Endothelial cell of umbilical vein (primary cell): ENCODE data around the gene POLD3. TPM values are rescaled to one million over a fixed set of nuclear protein-coding genes. Genes with fewer than 3 reads are reported as not detected.
A peak's percentile ranks its signal among the peaks of the same experiment; 100 is the strongest.

Source experiments
- BruUV-seq: library from RNA; stranded (reverse); fragments of 400-500 nt; replicated peaks from 2 replicates; lab custom pipeline; 2021; lab: Mats Ljungman, UMichigan
- CTCF ChIA-PET: fragments of 300-600, 350-600 bp; sonication (Branson Sonifier 250); formaldehyde crosslinking; loops from one replicate; lab custom pipeline; 2021; ENCODE audit warnings: antibody characterized with exemption, inconsistent platforms; lab: Charles Lee
- POLR2A ChIA-PET: fragments of 300-600, 350-600 bp; sonication (Branson Sonifier 250); formaldehyde crosslinking; loops from one replicate; lab custom pipeline; 2021; ENCODE audit warnings: antibody characterized with exemption, inconsistent platforms; lab: Charles Lee
- DNase-seq: peaks from one replicate; pipeline ENCODE4 v3.0.0-alpha.2; 2011; ENCODE audit warnings: low read depth, low spot score
- FAIRE-seq: peaks from 2 replicates; lab custom pipeline; 2011; peaks lifted over from hg19 to GRCh38; lab: Jason Lieb, UNC
- H2AFZ ChIP-seq: 2 replicates; pipeline ENCODE4 v1.6.0; 2012; ENCODE audit warnings: low read depth, low read length, control low read depth, inconsistent platforms
- H3K27ac ChIP-seq: 2 replicates; pipeline ENCODE4 v1.5.1; 2011; ENCODE audit warnings: low read depth, mild to moderate bottlenecking, control low read depth, low read length, moderate library complexity; ENCODE audit not compliant: insufficient read depth
- H3K27me3 ChIP-seq, 2 experiments: 2 replicates each; pipeline versions ENCODE4 v1.6.0 to v1.6.1; 2011; ENCODE audit warnings: low read length in 2 of 2, mixed read lengths in 1 of 2; ENCODE audit not compliant: control insufficient read depth in 2 of 2, insufficient read depth in 2 of 2
- H3K36me3 ChIP-seq, 2 experiments: 2 replicates in 1 of 2; 3 replicates in 1 of 2; pipeline ENCODE4 v1.5.1; 2011; ENCODE audit warnings: low read length in 2 of 2, mild to moderate bottlenecking in 1 of 2, moderate library complexity in 1 of 2; ENCODE audit not compliant: control insufficient read depth in 2 of 2, insufficient read depth in 2 of 2; ENCODE audit errors: extremely low read depth in 1 of 2
- H3K4me1 ChIP-seq: 3 replicates; pipeline ENCODE4 v1.5.1; 2011; ENCODE audit warnings: mild to moderate bottlenecking, low read length; ENCODE audit not compliant: control insufficient read depth, insufficient read depth; ENCODE audit errors: extremely low read depth
- H3K4me2 ChIP-seq: 2 replicates; pipeline ENCODE4 v1.6.1; 2011; ENCODE audit warnings: low read length, control low read depth, mixed read lengths; ENCODE audit not compliant: insufficient read depth
- H3K4me3 ChIP-seq, 3 experiments: fragments of 200-600 bp in 1 of 3; sonication (generic), shearing (Covaris generic) in 1 of 3; replicated peaks in 1 of 3; 2 replicates each; pipeline ENCODE4 v1.5.1; 2011 to 2016; ENCODE audit warnings: control low read depth in 3 of 3, low read length in 3 of 3, mild to moderate bottlenecking in 2 of 3, inconsistent platforms in 1 of 3, low read depth in 1 of 3, moderate library complexity in 1 of 3; ENCODE audit not compliant: insufficient read depth in 1 of 3
- H3K79me2 ChIP-seq: 2 replicates; pipeline ENCODE4 v1.6.0; 2012; ENCODE audit warnings: low read length, inconsistent platforms; ENCODE audit not compliant: control insufficient read depth, insufficient read depth
- H3K9ac ChIP-seq: replicated peaks from 2 replicates; pipeline ENCODE3; 2011; ENCODE audit warnings: low read length, control low read depth; ENCODE audit not compliant: insufficient read depth; ENCODE audit errors: extremely low read depth
- H3K9me1 ChIP-seq: replicated peaks from 3 replicates; pipeline ENCODE4 v1.6.0; 2011; ENCODE audit warnings: mild to moderate bottlenecking, low read length; ENCODE audit not compliant: control insufficient read depth, insufficient read depth; ENCODE audit errors: extremely low read depth
- H3K9me3 ChIP-seq: replicated peaks from 2 replicates; pipeline ENCODE4 v1.5.1; 2012; ENCODE audit warnings: low read length, inconsistent platforms; ENCODE audit not compliant: control insufficient read depth, insufficient read depth
- H4K20me1 ChIP-seq: replicated peaks from 2 replicates; pipeline ENCODE3; 2011; ENCODE audit warnings: mild to moderate bottlenecking, low read length; ENCODE audit not compliant: control insufficient read depth, insufficient read depth; ENCODE audit errors: extremely low read depth
- CTCF ChIP-seq, 2 donors: IDR thresholded peaks; 1 replicate in 1 of 2; 2 replicates in 1 of 2; pipeline ENCODE4 v1.5.1; 2011; ENCODE audit warnings: low read length in 2 of 2, mild to moderate bottlenecking in 2 of 2, moderate library complexity in 2 of 2, control low read depth in 1 of 2, inconsistent platforms in 1 of 2, low read depth in 1 of 2; ENCODE audit not compliant: insufficient read depth in 1 of 2; ENCODE audit errors: extremely low read depth in 1 of 2
- EZH2 ChIP-seq: IDR thresholded peaks from 2 replicates; pipeline ENCODE4 v1.6.1; 2012; ENCODE audit warnings: borderline replicate concordance, low read depth, mild to moderate bottlenecking, moderate library complexity, low read length, inconsistent platforms; ENCODE audit not compliant: severe bottlenecking
- FOS ChIP-seq: IDR thresholded peaks from 2 replicates; pipeline ENCODE4 v1.6.1; 2011; ENCODE audit warnings: mild to moderate bottlenecking, low read length, moderate library complexity, borderline replicate concordance; ENCODE audit not compliant: insufficient read depth
- GATA2 ChIP-seq: IDR thresholded peaks from 2 replicates; pipeline ENCODE4 v1.7.0; 2011; ENCODE audit warnings: low read depth, mild to moderate bottlenecking, moderate library complexity, mixed read lengths, low read length; ENCODE audit not compliant: insufficient read length, insufficient read depth
- JUN ChIP-seq: IDR thresholded peaks from 2 replicates; pipeline ENCODE4 v1.6.1; 2011; ENCODE audit warnings: borderline replicate concordance, low read depth; ENCODE audit not compliant: insufficient read length, insufficient read depth
- MAX ChIP-seq: IDR thresholded peaks from 2 replicates; pipeline ENCODE4 v1.6.1; 2011; ENCODE audit not compliant: insufficient read depth, insufficient read length
- MYC ChIP-seq: IDR thresholded peaks from one replicate; pipeline ENCODE4 v1.6.1; 2011; ENCODE audit warnings: mild to moderate bottlenecking, low read depth, low read length
- POLR2A ChIP-seq: IDR thresholded peaks from 2 replicates; pipeline ENCODE4 v1.6.1; 2012; ENCODE audit warnings: low read depth, mild to moderate bottlenecking, control low read depth, low read length
- POLR2AphosphoS5 ChIP-seq: IDR thresholded peaks from 2 replicates; pipeline ENCODE4 v1.6.1; 2012; ENCODE audit warnings: low read depth, mild to moderate bottlenecking, control low read depth, low read length, moderate library complexity; ENCODE audit not compliant: insufficient read depth
- dilution Hi-C: fragments of 300-500 bp; cut with MboI; formaldehyde crosslinking; loops from one replicate; pipeline ENCODE4 v1.15.0; 2019; ENCODE audit warnings: low sequenced_read_pairs; ENCODE audit not compliant: extremely low pct_ligation_motif_present
- intact Hi-C: fragments of 100-400 bp; cut with micrococcal nuclease; formaldehyde crosslinking; loops from one replicate; pipeline ENCODE4 v1.10.0; 2022
- polyA plus RNA-seq, 4 experiments: library from polyadenylated mRNA; depleted of rRNA in 3 of 4; stranded (reverse) in 3 of 4; unstranded in 1 of 4; fragments of >200 nt; gene quantifications; 2 replicates each; pipeline versions ENCODE4 v1.2.1 to v1.2.3, GENCODE V29; 2011 to 2012; ENCODE audit warnings: missing spikeins in 1 of 4
- total RNA-seq: library from RNA; stranded (reverse); gene quantifications from 2 replicates; pipeline ENCODE4 v1.2.3, GENCODE V29; 2021

Gene POLD3
- total and polyA plus RNA-seq, 2 donors (not counting 3 experiments of a cell fraction or from before 2014, with no cell fraction given), result 8.9 to 25.2 TPM

GRCh38 chr11:74611369-74611861, 19.0 kb downstream of the POLD3 start:
- POLR2A ChIA-PET, result no interaction called here
- Histone ChIP-seq H4K20me1 (no peaks in the 10 kb centered on the region), H3K4me1 (no peaks in the 10 kb centered on the region), H3K27me3 (no peaks in the 10 kb centered on the region), H3K9ac (no peak overlapping the region), H3K4me2 (no peak overlapping the region), H3K36me3 (peaks cover 5 to 8% of the 10 kb centered on the region in 2 experiments), H3K9me1 (no peaks in the 10 kb centered on the region), H3K79me2 (no peaks in the 10 kb centered on the region), H3K27ac (no peak overlapping the region), H2AFZ (no peak overlapping the region), H3K4me3 (no peak overlapping the region), H3K9me3 (no peaks in the 10 kb centered on the region)
- intact Hi-C loops (loop anchor here (1.0 to 2.0 kb wide), 2 partner anchors 115 to 259 kb away; no protein-coding TSS in a partner anchor), dilution Hi-C loops (no loop called here)
- DNase-seq, result peak; percentile 46
- peak; percentile 46 for FAIRE-seq
- peak in 1 of 2 donors; percentile 26 for TF ChIP-seq CTCF (IDR thresholded peaks at IDR 0.05; ENCODE audit: extremely low read depth in 1 of 2, insufficient read depth in 1 of 2, low read depth in 1 of 2, low read length in 2 of 2)
- no peak for TF ChIP-seq MAX
- no TSS peak for BruUV-seq
- CTCF ChIA-PET, result interaction anchor here (0.6 to 2.9 kb wide), 4 partner anchors 72 to 603 kb away, joined by 3 to 16 read pairs (median 3); no protein-coding TSS in a partner anchor

GRCh38 chr11:74612877-74613276, 20.5 kb downstream of the POLD3 start:
- Histone ChIP-seq H3K27me3 (no peaks in the 10 kb centered on the region), H4K20me1 (no peaks in the 10 kb centered on the region), H3K36me3 (peaks cover 7 to 10% of the 10 kb centered on the region in 2 experiments), H2AFZ (no peak overlapping the region), H3K4me1 (no peaks in the 10 kb centered on the region), H3K9ac (no peak overlapping the region), H3K9me1 (no peaks in the 10 kb centered on the region), H3K4me2 (no peak overlapping the region), H3K27ac (no peak overlapping the region), H3K9me3 (no peaks in the 10 kb centered on the region), H3K4me3 (no peak overlapping the region), H3K79me2 (no peaks in the 10 kb centered on the region)
- BruUV-seq, result no TSS peak
- TF ChIP-seq JUN, result no peak
- no peak for TF ChIP-seq MAX
- TF ChIP-seq POLR2AphosphoS5, result no peak
- no peak for TF ChIP-seq GATA2
- TF ChIP-seq FOS, result no peak
- no peak for TF ChIP-seq MYC
- no peak for TF ChIP-seq CTCF (IDR thresholded peaks at IDR 0.05; ENCODE audit: extremely low read depth in 1 of 2, insufficient read depth in 1 of 2, low read depth in 1 of 2, low read length in 2 of 2)
- TF ChIP-seq EZH2, result no peak
- TF ChIP-seq POLR2A, result no peak
- no peak for DNase-seq
- intact Hi-C loops (no loop called here), dilution Hi-C loops (no loop called here)
- ChIA-PET POLR2A (no interaction called here), CTCF (interaction anchor here (1.0 to 3.3 kb wide), 2 partner anchors 114 to 127 kb away, joined by 4 to 13 read pairs; no protein-coding TSS in a partner anchor)
- FAIRE-seq, result no peak
